Putamen (tissue), 1 donor: ENCODE data around the gene CRTC3.

Experiments used
- DNase-seq: peaks from one replicate; pipeline ENCODE4 v3.0.0-alpha.2; 2016; ENCODE audit warnings: low spot score

The CRTC3 gene

DNA sequence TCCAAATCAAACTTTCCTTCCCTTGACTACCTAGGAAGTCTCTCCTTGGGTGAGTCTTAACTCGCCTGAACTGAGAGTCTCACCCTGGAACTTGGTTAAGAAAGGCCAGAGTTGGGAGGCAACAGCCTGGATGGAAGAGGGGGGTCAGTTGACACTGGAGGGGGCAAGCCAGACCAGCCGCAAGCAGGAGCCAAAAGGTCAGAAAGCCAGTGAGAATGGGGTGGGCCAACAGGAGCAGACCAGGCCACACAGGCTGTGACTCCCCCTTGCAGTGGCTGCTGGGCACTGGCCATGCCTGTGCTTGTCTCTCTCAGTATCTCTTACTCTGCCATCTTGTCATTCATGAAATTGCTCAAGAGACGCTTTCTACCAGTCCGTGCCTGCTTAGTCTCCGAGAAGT is 32.9 kb downstream of the CRTC3 start:
- DNase-seq: no peak

DNA sequence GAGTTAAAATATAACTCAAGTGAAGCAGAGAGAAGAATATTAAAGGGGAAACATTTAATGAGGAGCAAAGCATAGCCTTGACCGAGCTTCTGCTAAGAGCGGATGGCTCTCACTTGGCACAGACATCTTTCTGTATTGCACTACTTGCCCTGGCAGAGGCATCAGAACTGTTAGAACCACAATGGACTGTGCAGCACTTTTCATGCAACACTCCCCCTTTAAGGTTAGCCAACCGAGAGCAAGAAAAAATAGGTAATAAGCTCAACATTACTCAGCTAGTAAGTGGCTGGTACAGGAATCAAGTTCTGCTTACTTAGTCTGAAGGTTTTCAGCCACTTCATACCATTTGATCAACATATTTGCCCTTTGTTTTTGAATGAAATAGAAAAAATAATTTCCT is 33.7 kb downstream of the CRTC3 start:
- no peak for DNase-seq

- DNase-seq: no peak
Measured at GRCh38 chr15:90564051-90564450, 34.3 kb downstream of the CRTC3 start.

- no peak for DNase-seq
Measured at GRCh38 chr15:90564590-90564989, 34.9 kb downstream of the CRTC3 start.

DNA sequence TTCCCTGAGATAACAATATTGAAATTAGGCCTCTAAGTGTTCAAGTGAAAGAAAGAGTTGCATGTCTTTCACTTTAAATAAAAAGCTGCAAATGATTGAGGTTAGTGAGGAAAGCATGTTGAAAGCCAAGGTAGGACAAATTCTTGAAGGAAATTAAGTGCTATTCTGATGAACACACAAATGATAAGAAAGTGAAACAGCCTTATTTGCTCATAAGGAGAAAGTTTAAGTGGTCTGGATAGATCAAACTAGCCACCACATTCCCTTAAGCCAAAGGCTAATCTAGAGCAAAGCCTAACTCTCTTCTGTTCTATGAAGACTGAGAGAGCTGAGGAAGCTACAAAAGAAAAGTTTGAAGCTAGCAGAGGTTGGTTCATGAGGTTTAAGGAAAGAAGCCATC is 36.1 kb downstream of the CRTC3 start:
- no peak for DNase-seq

DNA sequence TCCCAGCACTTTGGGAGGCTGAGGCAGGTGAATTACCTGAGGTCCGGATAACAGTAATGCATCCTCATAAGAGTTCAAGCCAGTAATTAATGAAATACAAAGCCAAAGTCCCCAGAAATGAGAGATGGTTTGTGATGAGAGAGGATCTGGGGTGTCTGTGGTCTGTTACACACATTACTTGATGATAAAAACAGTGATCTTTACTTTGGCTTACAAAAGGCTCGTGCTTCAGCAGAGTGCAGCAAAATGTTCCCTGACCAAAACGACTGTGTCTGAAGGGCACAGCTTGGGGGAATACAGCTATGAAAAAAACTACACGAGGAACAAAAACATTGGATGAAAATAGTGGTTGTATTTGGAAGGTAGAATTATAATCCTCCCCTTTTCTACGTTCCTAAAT is 40.9 kb downstream of the CRTC3 start:
- DNase-seq: no peak

DNA sequence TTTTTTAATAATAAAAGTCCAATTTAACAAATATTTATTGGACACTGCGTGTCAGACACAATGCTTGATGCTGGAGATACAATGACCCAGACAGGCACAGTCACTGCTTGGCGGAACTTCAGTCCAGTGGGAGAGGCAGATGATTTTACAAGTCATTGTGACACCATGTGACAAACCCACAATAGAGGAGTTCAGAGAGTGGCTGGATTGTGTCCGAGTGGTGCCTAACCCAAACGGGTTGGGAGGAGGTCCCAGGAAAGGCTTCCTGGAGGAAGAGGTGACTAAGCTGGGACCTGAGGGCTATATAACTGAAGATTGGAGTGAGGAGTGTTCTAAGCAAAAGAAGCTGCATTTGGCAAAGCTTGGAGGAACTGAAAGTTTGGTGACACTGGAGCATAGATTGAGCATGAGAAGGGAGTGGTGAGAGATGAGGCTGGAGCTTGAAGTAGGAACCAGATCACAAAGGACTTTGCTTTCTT is 41.4 kb downstream of the CRTC3 start:
- DNase-seq: peak; percentile 90

GRCh38 chr15:90572893-90573292 is 43.2 kb downstream of the CRTC3 start:
- no peak for DNase-seq

DNA sequence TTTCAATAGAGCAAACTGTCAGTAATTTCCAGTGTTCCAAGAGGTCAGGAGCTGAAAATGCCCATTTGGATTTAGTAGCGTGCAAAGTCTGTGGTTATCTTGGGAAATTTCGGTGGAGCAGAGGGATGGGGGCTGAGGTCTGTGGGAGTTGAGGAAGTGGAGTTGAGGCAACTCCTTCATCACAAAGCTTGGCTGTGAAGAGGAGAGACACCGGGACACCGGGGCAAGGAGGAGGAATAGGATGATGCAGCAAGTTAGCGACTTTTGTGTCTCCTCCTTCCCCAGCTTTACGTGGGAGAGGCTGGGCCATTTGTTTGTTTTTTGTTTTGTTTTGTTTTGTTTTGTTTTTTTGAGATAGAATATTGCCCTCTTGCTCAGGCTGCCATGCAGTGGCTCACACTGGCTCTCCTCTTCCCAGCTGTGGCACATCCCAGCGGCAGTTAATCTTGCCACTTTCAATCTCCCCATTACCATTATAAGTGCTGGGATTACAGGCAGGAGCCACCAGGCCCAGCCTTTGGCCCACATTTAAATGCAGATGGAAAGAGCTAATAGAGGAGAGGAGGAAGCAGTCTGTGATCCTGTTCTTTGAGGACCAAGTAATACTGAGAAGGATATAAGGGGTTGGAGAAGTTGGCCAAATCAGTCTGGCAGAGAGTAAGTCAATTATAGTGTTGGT is 47.1 kb downstream of the CRTC3 start:
- no peak for DNase-seq

GRCh38 chr15:90579213-90579612 is 49.5 kb downstream of the CRTC3 start:
- no peak for DNase-seq

- no peak for DNase-seq
Measured at GRCh38 chr15:90580099-90580498, 50.4 kb downstream of the CRTC3 start.

- DNase-seq: no peak
Measured at GRCh38 chr15:90580541-90580940, 50.8 kb downstream of the CRTC3 start.

GRCh38 chr15:90580946-90581345 is 51.2 kb downstream of the CRTC3 start:
- DNase-seq: no peak

GRCh38 chr15:90581771-90582352 is 52.1 kb downstream of the CRTC3 start:
- DNase-seq: no peak

DNA sequence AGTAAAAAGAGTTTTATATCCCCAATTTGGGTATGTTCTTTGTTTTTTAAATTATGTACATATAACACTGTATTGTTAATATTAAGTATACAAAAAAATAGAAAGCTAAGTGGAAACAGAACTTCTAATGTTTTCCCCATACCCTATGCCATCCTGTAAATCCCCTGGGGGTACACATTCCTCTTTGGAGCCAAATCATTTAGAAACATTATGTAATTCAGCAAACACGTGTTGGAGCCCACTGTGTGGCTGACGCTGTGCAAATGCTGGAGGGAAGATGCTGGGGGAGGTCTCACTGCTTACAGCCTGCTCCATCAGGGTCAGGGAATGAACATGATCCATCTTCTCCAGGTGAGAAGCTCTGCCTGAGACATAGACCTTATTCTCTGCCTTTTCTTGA is 52.8 kb downstream of the CRTC3 start:
- DNase-seq: no peak

DNA sequence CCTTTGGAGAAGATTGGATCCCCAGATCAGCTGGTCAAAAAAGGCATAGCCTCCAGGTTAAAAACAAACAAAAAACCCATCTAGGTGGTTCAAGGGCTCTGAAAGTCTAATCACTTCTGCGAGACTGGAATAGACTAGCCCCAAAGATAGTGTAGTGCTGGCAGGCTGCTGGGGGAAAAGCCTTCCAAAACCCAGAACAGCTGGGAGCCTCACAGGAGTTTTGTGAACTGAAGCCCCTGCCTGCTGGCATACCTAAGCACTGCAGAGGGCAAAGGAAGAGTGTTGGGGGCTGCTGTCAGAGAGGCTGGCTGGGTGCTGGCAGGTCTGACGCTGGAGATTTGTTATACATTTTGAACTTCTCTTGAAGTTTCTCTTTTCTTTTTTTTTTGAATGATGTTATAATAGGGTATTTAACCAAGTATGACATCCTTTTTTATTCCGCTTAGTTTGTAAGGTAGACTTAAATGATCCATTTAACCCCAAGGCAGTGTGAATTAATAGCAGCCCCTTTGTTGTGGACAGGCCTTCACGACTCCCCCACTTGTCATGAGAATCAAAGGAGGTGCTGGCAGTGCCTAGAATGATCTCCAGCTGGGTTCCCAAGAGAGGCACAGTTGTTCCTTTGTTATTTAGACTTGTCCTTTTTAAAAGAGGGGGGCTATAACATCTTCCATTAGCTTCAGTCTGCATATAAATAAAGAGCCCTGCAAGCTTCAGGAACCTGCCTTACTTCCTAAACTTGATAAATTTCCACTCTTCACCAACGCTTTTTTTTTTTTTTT is 53.9 kb downstream of the CRTC3 start:
- peak; percentile 91 for DNase-seq

DNA sequence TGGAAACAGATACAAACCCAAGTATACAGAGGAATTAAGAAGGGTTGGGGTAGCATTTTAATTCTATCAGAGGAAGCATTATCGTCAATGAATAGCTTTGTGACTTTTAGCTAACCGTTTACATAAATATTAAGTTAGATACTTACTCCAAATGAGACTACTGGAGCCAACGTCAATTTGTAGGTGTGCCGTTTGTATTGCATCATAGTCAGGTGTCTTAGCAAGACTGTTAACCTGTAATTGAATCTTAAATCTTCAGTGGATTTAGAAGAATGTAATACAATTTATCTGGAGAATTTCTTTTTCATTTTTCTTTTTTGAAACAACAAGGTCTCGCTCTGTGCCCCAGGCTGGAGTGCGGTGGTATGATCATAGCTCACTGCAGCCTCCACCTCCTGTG is 55.1 kb downstream of the CRTC3 start:
- no peak for DNase-seq

GRCh38 chr15:90585863-90586262 is 56.1 kb downstream of the CRTC3 start:
- no peak for DNase-seq

GRCh38 chr15:90586948-90587347 is 57.2 kb downstream of the CRTC3 start:
- no peak for DNase-seq

- peak; percentile 61 for DNase-seq
Measured at GRCh38 chr15:90588427-90588826, 58.7 kb downstream of the CRTC3 start.

GRCh38 chr15:90591524-90591923 is 61.8 kb downstream of the CRTC3 start:
- DNase-seq: no peak

GRCh38 chr15:90592131-90592881 is 62.6 kb downstream of the CRTC3 start:
- no peak for DNase-seq
